Fibroblast of lung (primary cell): ENCODE measurements around the gene MYPN. TPM values are rescaled to one million over a fixed set of nuclear protein-coding genes. Genes with fewer than 3 reads are reported as not detected.

ENCODE experiments used
- DNase-seq, 2 donors: peaks; one replicate each; pipeline versions ENCODE4 v3.0.0 to v3.0.0-alpha.2; 2010; ENCODE audit warnings: low read depth in 2 of 2
- H2AFZ ChIP-seq: 2 replicates; pipeline ENCODE4 v1.5.1; 2012; ENCODE audit warnings: low read length, control low read depth, inconsistent platforms
- H3K27ac ChIP-seq: 2 replicates; pipeline ENCODE4 v1.5.1; 2011; ENCODE audit warnings: low read length, control low read depth; ENCODE audit not compliant: insufficient read depth
- H3K27me3 ChIP-seq: 2 replicates; pipeline ENCODE4 v1.5.1; 2011; ENCODE audit warnings: mild to moderate bottlenecking, low read length; ENCODE audit not compliant: control insufficient read depth, insufficient read depth
- H3K36me3 ChIP-seq: 2 replicates; pipeline ENCODE4 v1.5.1; 2011; ENCODE audit warnings: low read length; ENCODE audit not compliant: control insufficient read depth, insufficient read depth
- H3K4me1 ChIP-seq: 2 replicates; pipeline ENCODE4 v1.5.1; 2011; ENCODE audit warnings: low read length; ENCODE audit not compliant: control insufficient read depth, insufficient read depth; ENCODE audit errors: extremely low read depth
- H3K4me2 ChIP-seq: 2 replicates; pipeline ENCODE4 v1.5.1; 2011; ENCODE audit warnings: low read length, control low read depth; ENCODE audit not compliant: insufficient read depth; ENCODE audit errors: extremely low read depth
- H3K4me3 ChIP-seq, 4 experiments: fragments of 200-600 bp in 1 of 4; sonication (generic) in 1 of 4; replicated peaks in 1 of 4; 2 replicates each; pipeline ENCODE4 v1.5.1; 2011 to 2016; ENCODE audit warnings: low read length in 4 of 4, low read depth in 3 of 4, mild to moderate bottlenecking in 3 of 4, control low read depth in 2 of 4, inconsistent platforms in 1 of 4, mixed read lengths in 1 of 4; ENCODE audit not compliant: insufficient read depth in 1 of 4; ENCODE audit errors: control extremely low read depth in 1 of 4
- H3K79me2 ChIP-seq: 2 replicates; pipeline ENCODE4 v1.5.1; 2012; ENCODE audit warnings: mild to moderate bottlenecking, low read length, inconsistent platforms; ENCODE audit not compliant: control insufficient read depth, insufficient read depth
- H3K9ac ChIP-seq: 2 replicates; pipeline ENCODE4 v1.5.1; 2011; ENCODE audit warnings: mild to moderate bottlenecking, low read length, control low read depth; ENCODE audit not compliant: insufficient read depth
- H3K9me3 ChIP-seq: 2 replicates; pipeline ENCODE4 v1.5.1; 2012; ENCODE audit warnings: low read depth, low read length; ENCODE audit not compliant: control insufficient read depth, insufficient read depth
- H4K20me1 ChIP-seq: 2 replicates; pipeline ENCODE4 v1.5.1; 2011; ENCODE audit warnings: low read length; ENCODE audit not compliant: control insufficient read depth, insufficient read depth; ENCODE audit errors: extremely low read depth
- CTCF ChIP-seq, 2 donors: IDR thresholded peaks in 1 of 2; conservative IDR thresholded peaks in 1 of 2; 1 replicate in 1 of 2; 2 replicates in 1 of 2; pipeline ENCODE4 v1.5.1; 2011 to 2012; ENCODE audit warnings: low read length in 2 of 2, control low read depth in 1 of 2, inconsistent platforms in 1 of 2, low read depth in 1 of 2, mild to moderate bottlenecking in 1 of 2
- EZH2 ChIP-seq: IDR thresholded peaks from 2 replicates; pipeline ENCODE4 v1.5.1; 2012; ENCODE audit warnings: low read length, control low read depth, mild to moderate bottlenecking; ENCODE audit errors: missing control alignments
- polyA plus RNA-seq, 2 donors: library from polyadenylated mRNA; depleted of rRNA in 1 of 2; stranded (reverse) in 1 of 2; unstranded in 1 of 2; fragments of >200 nt; gene quantifications; 2 replicates each; pipeline ENCODE4 v1.2.1, GENCODE V29; 2011 to 2012; ENCODE audit warnings: missing spikeins in 1 of 2
- total RNA-seq: library from RNA; depleted of rRNA; stranded (reverse); fragments of >200 nt; gene quantifications from 2 replicates; pipeline ENCODE4 v1.2.1, GENCODE V29; 2014

Gene MYPN
- total and polyA plus RNA-seq, 2 donors (not counting 1 experiment from before 2014, with no cell fraction given), result 0.77 to 1.2 TPM

DNA sequence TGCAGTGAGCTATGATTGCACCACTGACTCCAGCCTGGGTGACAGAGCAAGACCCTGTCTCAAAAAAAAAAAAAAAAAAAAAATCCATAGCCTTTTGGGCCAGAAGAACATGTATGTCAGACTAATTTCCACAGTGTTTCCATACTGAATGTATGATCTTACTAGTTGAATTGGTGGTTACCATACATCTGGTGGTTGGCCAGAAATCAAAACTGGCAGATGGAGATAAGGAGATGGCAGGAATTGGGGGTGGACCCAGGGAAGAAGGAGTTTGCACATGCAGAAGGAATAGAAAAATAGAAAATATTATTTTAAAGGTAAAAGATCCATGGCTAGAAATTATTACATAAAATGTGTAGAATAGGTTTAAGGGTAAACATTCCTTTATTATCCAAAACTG lies 126.3 kb downstream of the MYPN start:
- H3K79me2 ChIP-seq, result no peaks in the 10 kb centered on the region
- peaks cover 1% of the 10 kb centered on the region for H3K4me1 ChIP-seq
- H3K9ac ChIP-seq, result no peak overlapping the region
- no peak for DNase-seq
- no peak overlapping the region for H3K4me2 ChIP-seq
- peaks cover 15% of the 10 kb centered on the region for H3K27me3 ChIP-seq
- H2AFZ ChIP-seq, result no peak overlapping the region
- H4K20me1 ChIP-seq, result no peaks in the 10 kb centered on the region
- no peak overlapping the region for H3K27ac ChIP-seq
- no peaks in the 10 kb centered on the region for H3K9me3 ChIP-seq
- TF ChIP-seq CTCF (conservative IDR thresholded peaks at IDR 0.05 in 1 of 2, IDR thresholded peaks at IDR 0.05 in 1 of 2; ENCODE audit: low read depth in 1 of 2, low read length in 2 of 2) (no peak), EZH2 (no peak)
- no peaks in the 10 kb centered on the region for H3K36me3 ChIP-seq
- H3K4me3 ChIP-seq, result no peak overlapping the region

DNA sequence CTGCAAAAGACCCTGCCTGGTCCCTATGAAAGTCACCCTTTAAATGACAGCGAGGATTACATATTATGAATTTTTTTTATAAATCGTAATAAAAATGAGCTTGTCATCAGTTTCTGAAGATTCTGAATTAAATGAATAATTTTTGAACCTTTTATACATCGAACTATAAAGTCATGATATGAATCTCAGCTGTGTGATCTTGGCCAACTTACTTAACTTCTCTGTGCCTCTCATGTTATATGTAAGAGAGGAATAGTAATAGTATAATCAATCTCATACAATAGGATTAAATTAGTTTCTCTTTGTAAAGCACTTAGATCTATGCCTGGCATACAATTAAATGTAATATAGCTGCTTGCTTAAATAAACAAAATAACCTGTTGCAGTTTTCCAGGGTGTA lies 127.9 kb downstream of the MYPN start:
- Histone ChIP-seq H2AFZ (no peak overlapping the region), H3K4me3 (no peak overlapping the region), H3K27ac (no peak overlapping the region), H3K36me3 (no peaks in the 10 kb centered on the region), H3K9me3 (no peaks in the 10 kb centered on the region), H3K9ac (no peak overlapping the region), H4K20me1 (no peaks in the 10 kb centered on the region), H3K4me1 (no peaks in the 10 kb centered on the region), H3K4me2 (no peak overlapping the region), H3K27me3 (peaks cover 10% of the 10 kb centered on the region), H3K79me2 (no peaks in the 10 kb centered on the region)
- DNase-seq, result no peak
- TF ChIP-seq CTCF (conservative IDR thresholded peaks at IDR 0.05 in 1 of 2, IDR thresholded peaks at IDR 0.05 in 1 of 2; ENCODE audit: low read depth in 1 of 2, low read length in 2 of 2), result no peak

GRCh38 chr10:68238371-68238770 lies 129.1 kb downstream of the MYPN start:
- H3K36me3 ChIP-seq, result no peaks in the 10 kb centered on the region
- H3K79me2 ChIP-seq, result no peaks in the 10 kb centered on the region
- H3K4me3 ChIP-seq, result no peak overlapping the region
- H3K4me2 ChIP-seq, result no peak overlapping the region
- H2AFZ ChIP-seq, result no peak overlapping the region
- no peak overlapping the region for H3K27ac ChIP-seq
- no peaks in the 10 kb centered on the region for H3K9me3 ChIP-seq
- H4K20me1 ChIP-seq, result no peaks in the 10 kb centered on the region
- H3K4me1 ChIP-seq, result no peaks in the 10 kb centered on the region
- no peak overlapping the region for H3K9ac ChIP-seq
- TF ChIP-seq CTCF (conservative IDR thresholded peaks at IDR 0.05 in 1 of 2, IDR thresholded peaks at IDR 0.05 in 1 of 2; ENCODE audit: low read depth in 1 of 2, low read length in 2 of 2) (no peak), EZH2 (no peak)
- DNase-seq, result no peak
- peaks cover 7% of the 10 kb centered on the region for H3K27me3 ChIP-seq
